H1 (cell line): ENCODE results near the gene ADIRF. TPM values are rescaled to one million over a fixed set of nuclear protein-coding genes. Genes with fewer than 3 reads are reported as not detected.

Experiments used
- CTCF ChIA-PET: fragments of 300-600 bp; sonication (Branson Sonifier 250); formaldehyde crosslinking; loops from one replicate; lab custom pipeline; 2021; ENCODE audit not compliant: partially characterized antibody; lab: Charles Lee
- POLR2A ChIA-PET: fragments of 300-600 bp; sonication (Branson Sonifier 250); formaldehyde crosslinking; loops from one replicate; lab custom pipeline; 2021; ENCODE audit warnings: inconsistent platforms; ENCODE audit not compliant: partially characterized antibody; lab: Charles Lee
- DNase-seq, 2 experiments: peaks; one replicate each; pipeline versions ENCODE4 v3.0.0 to v3.0.0-alpha.2; 2010 to 2022; ENCODE audit warnings: low spot score in 2 of 2, low read depth in 1 of 2, mixed read lengths in 1 of 2
- FAIRE-seq: peaks from 2 replicates; lab custom pipeline; 2011; peaks lifted over from hg19 to GRCh38; lab: Jason Lieb, UNC
- H2AFZ ChIP-seq: 2 replicates; pipeline ENCODE4 v1.8.1; 2012; ENCODE audit warnings: low read length, inconsistent platforms
- H2AK5ac ChIP-seq: 2 replicates; pipeline ENCODE4 v1.6.1; 2013; ENCODE audit warnings: low read depth, low read length
- H2BK120ac ChIP-seq: replicated peaks from 2 replicates; pipeline ENCODE3; 2013; ENCODE audit warnings: low read depth, low read length, inconsistent platforms
- H2BK12ac ChIP-seq: 2 replicates; pipeline ENCODE4 v1.6.1; 2013; ENCODE audit warnings: low read depth, low read length
- H2BK15ac ChIP-seq: 2 replicates; pipeline ENCODE4 v1.6.1; 2013; ENCODE audit warnings: low read length
- H2BK20ac ChIP-seq: 2 replicates; pipeline ENCODE4 v1.6.1; 2013; ENCODE audit warnings: low read length
- H2BK5ac ChIP-seq: 2 replicates; pipeline ENCODE4 v1.6.1; 2013; ENCODE audit warnings: low read depth, low read length
- H3K14ac ChIP-seq: 2 replicates; pipeline ENCODE4 v1.6.1; 2013; ENCODE audit warnings: inconsistent platforms; ENCODE audit not compliant: insufficient read length
- H3K18ac ChIP-seq: 2 replicates; pipeline ENCODE4 v1.6.1; 2013; ENCODE audit warnings: low read length; ENCODE audit errors: extremely low read depth
- H3K23ac ChIP-seq: 2 replicates; pipeline ENCODE4 v1.6.1; 2013; ENCODE audit warnings: inconsistent platforms; ENCODE audit not compliant: insufficient read length
- H3K23me2 ChIP-seq: 2 replicates; pipeline ENCODE4 v1.6.1; 2013; ENCODE audit warnings: low read depth, low read length
- H3K27ac ChIP-seq: 2 replicates; pipeline ENCODE4 v1.6.1; 2011; ENCODE audit warnings: low read depth, low read length, inconsistent platforms
- H3K27me3 ChIP-seq, 4 experiments: replicated peaks in 1 of 4; 1 replicate in 1 of 4; 2 replicates in 3 of 4; pipeline versions ENCODE4 v1.6.1 to v1.8.1; 2011 to 2013; ENCODE audit warnings: low read length in 3 of 4, mild to moderate bottlenecking in 3 of 4, inconsistent platforms in 2 of 4, mixed read lengths in 2 of 4, moderate library complexity in 1 of 4; ENCODE audit not compliant: control insufficient read depth in 3 of 4, insufficient read depth in 3 of 4; ENCODE audit errors: extremely low read depth in 1 of 4
- H3K36me3 ChIP-seq, 4 experiments: 2 replicates each; pipeline versions ENCODE4 v1.6.1 to v1.8.1; 2011 to 2013; ENCODE audit warnings: mild to moderate bottlenecking in 4 of 4, low read length in 3 of 4, moderate library complexity in 2 of 4, control low read depth in 1 of 4, inconsistent platforms in 1 of 4; ENCODE audit not compliant: insufficient read depth in 4 of 4, control insufficient read depth in 2 of 4
- H3K4ac ChIP-seq: replicated peaks from 2 replicates; pipeline ENCODE3; 2013; ENCODE audit warnings: low read length, low read depth, mixed read lengths, inconsistent platforms; ENCODE audit not compliant: insufficient read length
- H3K4me1 ChIP-seq, 4 experiments: replicated peaks in 1 of 4; 1 replicate in 1 of 4; 2 replicates in 3 of 4; pipeline versions ENCODE4 v1.6.1 to v1.8.1; 2011 to 2013; ENCODE audit warnings: low read length in 3 of 4, inconsistent platforms in 2 of 4, mixed read lengths in 1 of 4; ENCODE audit not compliant: insufficient read depth in 4 of 4, control insufficient read depth in 3 of 4
- H3K4me2 ChIP-seq, 2 experiments: 2 replicates each; pipeline versions ENCODE4 v1.6.1 to v1.8.1; 2011 to 2013; ENCODE audit warnings: low read depth in 2 of 2, low read length in 2 of 2, control low read depth in 1 of 2, inconsistent platforms in 1 of 2, mild to moderate bottlenecking in 1 of 2; ENCODE audit not compliant: insufficient read depth in 1 of 2
- H3K4me3 ChIP-seq, 4 experiments: fragments of 200-600, 300-600 bp in 1 of 4; sonication (generic), shearing (Covaris generic), sonication (Bioruptor Twin) in 1 of 4; 2 replicates each; pipeline versions ENCODE4 v1.5.1 to v1.8.1; 2011 to 2016; ENCODE audit warnings: low read length in 4 of 4, low read depth in 3 of 4, control low read depth in 2 of 4, inconsistent platforms in 2 of 4, mild to moderate bottlenecking in 2 of 4, mixed read lengths in 1 of 4, moderate library complexity in 1 of 4; ENCODE audit not compliant: insufficient read depth in 2 of 4; ENCODE audit errors: extremely low read depth in 1 of 4
- H3K56ac ChIP-seq: replicated peaks from 2 replicates; pipeline ENCODE3; 2013; ENCODE audit warnings: low read depth, mild to moderate bottlenecking, mixed read lengths, low read length, inconsistent platforms; ENCODE audit not compliant: insufficient read length
- H3K79me1 ChIP-seq: 2 replicates; pipeline ENCODE4 v1.6.1; 2013; ENCODE audit warnings: low read depth, low read length, control low read depth
- H3K79me2 ChIP-seq, 2 experiments: 2 replicates each; pipeline versions ENCODE4 v1.6.1 to v1.8.1; 2012 to 2013; ENCODE audit warnings: low read length in 2 of 2, mild to moderate bottlenecking in 2 of 2, inconsistent platforms in 1 of 2; ENCODE audit not compliant: insufficient read depth in 2 of 2, control insufficient read depth in 1 of 2
- H3K9ac ChIP-seq, 4 experiments: replicated peaks in 1 of 4; 1 replicate in 1 of 4; 2 replicates in 3 of 4; pipeline versions ENCODE4 v1.6.1 to v1.8.1; 2011 to 2013; ENCODE audit warnings: low read depth in 3 of 4, low read length in 3 of 4, control low read depth in 2 of 4, mild to moderate bottlenecking in 2 of 4, moderate library complexity in 2 of 4, inconsistent platforms in 1 of 4; ENCODE audit errors: extremely low read depth in 1 of 4
- H3K9me3 ChIP-seq, 2 experiments: 2 replicates each; pipeline versions ENCODE4 v1.6.1 to v1.8.1; 2012 to 2013; ENCODE audit warnings: mild to moderate bottlenecking in 2 of 2, moderate library complexity in 2 of 2, control low read depth in 1 of 2, inconsistent platforms in 1 of 2, low read depth in 1 of 2, low read length in 1 of 2, mixed read lengths in 1 of 2; ENCODE audit not compliant: insufficient read depth in 2 of 2
- H4K20me1 ChIP-seq, 2 experiments: replicated peaks in 1 of 2; 2 replicates each; pipeline versions ENCODE3 to v1.8.1; 2011 to 2013; ENCODE audit warnings: inconsistent platforms in 2 of 2, low read length in 2 of 2, mild to moderate bottlenecking in 1 of 2; ENCODE audit not compliant: insufficient read depth in 2 of 2, control insufficient read depth in 1 of 2
- H4K5ac ChIP-seq: 2 replicates; pipeline ENCODE4 v1.6.1; 2013; ENCODE audit warnings: low read length, low read depth, mixed read lengths, inconsistent platforms; ENCODE audit not compliant: insufficient read length
- H4K8ac ChIP-seq: 2 replicates; pipeline ENCODE4 v1.8.0; 2013; ENCODE audit warnings: mild to moderate bottlenecking, moderate library complexity, low read length, inconsistent platforms; ENCODE audit not compliant: insufficient read depth; ENCODE audit errors: extremely low read depth
- H4K91ac ChIP-seq: replicated peaks from 2 replicates; pipeline ENCODE3; 2013; ENCODE audit warnings: low read length, mixed read lengths, inconsistent platforms; ENCODE audit not compliant: insufficient read length
- WGBS, 2 experiments: shearing (Covaris generic) in 1 of 2; methylation state at CpG; one replicate each; pipeline versions ENCODE4 v1.1.6 to v1.1.7; 2013 to 2015; ENCODE audit warnings: low lambda C conversion rate in 2 of 2, mixed read lengths in 2 of 2, inconsistent platforms in 1 of 2, low coverage in 1 of 2, missing lambda C conversion rate in 1 of 2; ENCODE audit not compliant: insufficient replicate concordance in 2 of 2, insufficient coverage in 1 of 2, insufficient read length in 1 of 2; ENCODE audit errors: extremely low coverage in 1 of 2, missing lambda C conversion rate in 1 of 2; 5-methylcytosine and 5-hydroxymethylcytosine counted together
- polyA plus RNA-seq, 7 experiments: library from polyadenylated mRNA; depleted of rRNA in 3 of 7; stranded (reverse) in 5 of 7; unstranded in 2 of 7; fragments of >200 nt in 5 of 7; fragments of 200-250 nt in 2 of 7; gene quantifications; 1 replicate in 5 of 7; 2 replicates in 1 of 7; 4 replicates in 1 of 7; pipeline versions ENCODE4 v1.2.1 to v1.2.3, GENCODE V29; 2011 to 2013; ENCODE audit warnings: missing spikeins in 2 of 7, mixed read lengths in 2 of 7
- total RNA-seq: library from RNA; stranded (reverse); fragmentation: NEBNext Ultra II Directional; extraction: Animal tissue kit (Norgen Biotek cat#: 25700); gene quantifications from 2 replicates; pipeline ENCODE4 v1.2.1, GENCODE V29; 2021

ADIRF gene
- total and polyA plus RNA-seq, 2 of the 8 experiments (the other 6 are each of a cell fraction or from before 2014, with no cell fraction given): not detected

DNA sequence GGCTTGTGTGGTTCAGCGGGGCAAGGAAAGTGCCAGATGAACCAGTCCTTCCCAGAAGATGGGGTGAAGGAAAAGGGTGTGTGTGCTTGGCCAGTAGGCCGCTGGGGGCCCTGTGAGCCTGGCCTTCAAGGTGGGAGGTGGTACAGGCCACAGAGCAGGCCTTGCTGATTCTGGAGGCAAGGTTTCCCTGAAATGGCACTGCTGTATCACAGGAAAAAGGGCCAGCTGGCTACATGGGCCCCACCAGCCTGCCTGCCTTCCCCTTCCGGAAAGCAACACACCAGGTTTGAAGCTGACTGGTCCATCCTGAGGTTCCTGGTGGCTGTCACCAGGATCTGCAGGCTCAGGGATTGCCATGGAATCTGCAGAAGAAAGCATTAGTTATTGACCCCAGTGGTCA, 23.4 kb upstream of the ADIRF start:
- H2BK15ac ChIP-seq: no peak overlapping the region; the same call in 1 of the 2 replicates
- ChIA-PET POLR2A (interaction anchor here (1.3 to 2.8 kb wide), 5 partner anchors 11 to 26 kb away, joined by 4 to 38 read pairs (median 9); partner anchors contain the start of genes MMRN2 and SNCG), CTCF (interaction anchor here (0.7 to 26.4 kb wide), 17 partner anchors 7 to 360 kb away, joined by 3 to 975 read pairs (median 7); partner anchors contain the start of genes ADIRF, MMRN2 and SNCG)

More for the DNA sequence above, 23.4 kb upstream of the ADIRF start:
- Histone ChIP-seq H4K5ac (no peak overlapping the region), H3K9ac (no peak overlapping the region), H3K23me2 (no peaks in the 10 kb centered on the region), H2BK5ac (peak overlapping the region; percentile 84; the same call in 1 of the 2 replicates), H3K27me3 (no peaks in the 10 kb centered on the region; a peak in 2 of 7 replicates), H3K9me3 (no peaks in the 10 kb centered on the region), H2BK12ac (peak overlapping the region; percentile 93; the same call in 1 of the 2 replicates), H3K56ac (no peak overlapping the region), H3K4me3 (no peak overlapping the region), H3K4me1 (peaks cover 2 to 5% (median 3%) of the 10 kb centered on the region in 4 experiments; a peak in 6 of 7 replicates), H2AFZ (no peak overlapping the region), H2BK120ac (peak overlapping the region; percentile 55), H3K4ac (peak overlapping the region; percentile 27), H2BK20ac (peak overlapping the region; percentile 93; the same call in 1 of the 2 replicates), H3K27ac (no peak overlapping the region), H3K79me1 (no peaks in the 10 kb centered on the region), H3K4me2 (no peak overlapping the region), H3K14ac (no peak overlapping the region), H4K8ac (no peak overlapping the region), H3K79me2 (no peaks in the 10 kb centered on the region), H2AK5ac (no peak overlapping the region), H4K20me1 (no peaks in the 10 kb centered on the region), H4K91ac (peak overlapping the region; percentile 51), H3K23ac (no peak overlapping the region), H3K36me3 (no peaks in the 10 kb centered on the region), H3K18ac (no peak overlapping the region)
- FAIRE-seq: no peak
- 87% methylated on average over 3 of the region's 3 CpGs; no CpG with 5 or more reads in 1 of the 2 experiments for WGBS, 2 experiments
- DNase-seq: no peak
